Mononuclear cell (primary cell): Measurements from ENCODE around the gene LSR. TPM values are rescaled to one million over a fixed set of nuclear protein-coding genes. Genes with fewer than 3 reads are reported as not detected.

Experiments
- H3K27me3 ChIP-seq: 2 replicates; pipeline ENCODE4 v1.6.0; 2011; ENCODE audit warnings: low read length, control low read depth; ENCODE audit not compliant: insufficient read depth
- H3K4me1 ChIP-seq: 2 replicates; pipeline ENCODE4 v1.5.1; 2011; ENCODE audit warnings: mild to moderate bottlenecking, low read length, control low read depth; ENCODE audit not compliant: insufficient read depth
- H3K4me3 ChIP-seq: 2 replicates; pipeline ENCODE4 v1.5.1; 2011; ENCODE audit warnings: mild to moderate bottlenecking, low read length, moderate library complexity
- H3K9me3 ChIP-seq: 2 replicates; pipeline ENCODE4 v1.5.1; 2011; ENCODE audit warnings: low read depth, mild to moderate bottlenecking, control low read depth, low read length
- total RNA-seq: library from RNA; depleted of rRNA; stranded (reverse); fragments of >200 nt; gene quantifications from one replicate; pipeline ENCODE4 v1.2.3, GENCODE V29; 2012

LSR gene
- total RNA-seq, 1 donor, result 13.1 TPM

GRCh38 chr19:35303357-35303915 lies 54.6 kb downstream of the LSR start:
- H3K27me3 ChIP-seq, result no peaks in the 10 kb centered on the region
- no peak overlapping the region for H3K4me3 ChIP-seq
- H3K4me1 ChIP-seq, result peaks cover 24% of the 10 kb centered on the region
- H3K9me3 ChIP-seq, result no peaks in the 10 kb centered on the region

- no peaks in the 10 kb centered on the region for H3K9me3 ChIP-seq
Observed at GRCh38 chr19:35304036-35304435, 55.2 kb downstream of the LSR start.

GRCh38 chr19:35305181-35305580 lies 56.4 kb downstream of the LSR start:
- Histone ChIP-seq H3K9me3 (no peaks in the 10 kb centered on the region), H3K27me3 (no peaks in the 10 kb centered on the region), H3K4me3 (no peak overlapping the region), H3K4me1 (peaks cover 24% of the 10 kb centered on the region)

More at GRCh38 chr19:35304036-35304435, 55.2 kb downstream of the LSR start:
- H3K4me3 ChIP-seq, result no peak overlapping the region
- peaks cover 24% of the 10 kb centered on the region for H3K4me1 ChIP-seq
- H3K27me3 ChIP-seq, result no peaks in the 10 kb centered on the region

- Histone ChIP-seq H3K27me3 (no peaks in the 10 kb centered on the region), H3K9me3 (no peaks in the 10 kb centered on the region), H3K4me3 (no peak overlapping the region), H3K4me1 (peaks cover 24% of the 10 kb centered on the region)
Observed at GRCh38 chr19:35306473-35307246, 57.9 kb downstream of the LSR start.

GRCh38 chr19:35307931-35308330 lies 59.1 kb downstream of the LSR start:
- Histone ChIP-seq H3K4me3 (no peak overlapping the region), H3K4me1 (peaks cover 24% of the 10 kb centered on the region), H3K27me3 (no peaks in the 10 kb centered on the region), H3K9me3 (no peaks in the 10 kb centered on the region)

GRCh38 chr19:35308910-35309309 lies 60.1 kb downstream of the LSR start:
- Histone ChIP-seq H3K27me3 (no peaks in the 10 kb centered on the region), H3K4me1 (peaks cover 28% of the 10 kb centered on the region), H3K9me3 (no peaks in the 10 kb centered on the region), H3K4me3 (no peak overlapping the region)

GRCh38 chr19:35309481-35310279 lies 60.9 kb downstream of the LSR start:
- no peak overlapping the region for H3K4me3 ChIP-seq
- H3K9me3 ChIP-seq, result no peaks in the 10 kb centered on the region
- no peaks in the 10 kb centered on the region for H3K27me3 ChIP-seq
- H3K4me1 ChIP-seq, result peaks cover 28% of the 10 kb centered on the region

GRCh38 chr19:35310331-35310730 lies 61.5 kb downstream of the LSR start:
- Histone ChIP-seq H3K4me3 (no peak overlapping the region), H3K4me1 (peaks cover 26% of the 10 kb centered on the region), H3K9me3 (no peaks in the 10 kb centered on the region), H3K27me3 (no peaks in the 10 kb centered on the region)

- H3K4me1 ChIP-seq, result peaks cover 21% of the 10 kb centered on the region
- H3K27me3 ChIP-seq, result no peaks in the 10 kb centered on the region
- H3K4me3 ChIP-seq, result no peak overlapping the region
- H3K9me3 ChIP-seq, result no peaks in the 10 kb centered on the region
Observed at GRCh38 chr19:35310811-35311465, 62.1 kb downstream of the LSR start.

GRCh38 chr19:35311901-35312665 lies 63.3 kb downstream of the LSR start:
- H3K9me3 ChIP-seq, result no peaks in the 10 kb centered on the region
- no peak overlapping the region for H3K4me3 ChIP-seq
- H3K27me3 ChIP-seq, result no peaks in the 10 kb centered on the region
- H3K4me1 ChIP-seq, result peaks cover 15% of the 10 kb centered on the region

GRCh38 chr19:35313587-35313986 lies 64.8 kb downstream of the LSR start:
- Histone ChIP-seq H3K9me3 (no peaks in the 10 kb centered on the region), H3K27me3 (no peaks in the 10 kb centered on the region), H3K4me3 (no peak overlapping the region), H3K4me1 (peaks cover 22% of the 10 kb centered on the region)

- Histone ChIP-seq H3K4me3 (no peak overlapping the region), H3K4me1 (peaks cover 26% of the 10 kb centered on the region), H3K27me3 (no peaks in the 10 kb centered on the region), H3K9me3 (no peaks in the 10 kb centered on the region)
Observed at GRCh38 chr19:35314031-35314430, 65.2 kb downstream of the LSR start.

GRCh38 chr19:35314858-35315470 lies 66.2 kb downstream of the LSR start:
- Histone ChIP-seq H3K27me3 (no peaks in the 10 kb centered on the region), H3K4me1 (peaks cover 35% of the 10 kb centered on the region), H3K9me3 (no peaks in the 10 kb centered on the region), H3K4me3 (no peak overlapping the region)

GRCh38 chr19:35315883-35316282 lies 67.1 kb downstream of the LSR start:
- no peaks in the 10 kb centered on the region for H3K27me3 ChIP-seq
- no peaks in the 10 kb centered on the region for H3K9me3 ChIP-seq
- H3K4me1 ChIP-seq, result peaks cover 45% of the 10 kb centered on the region
- H3K4me3 ChIP-seq, result no peak overlapping the region
